Effector memory CD4-positive, alpha-beta T cell (primary cell): ENCODE data around the gene ADARB2.
"Not testable (repeated sequence)": the region's sequence is repeated elsewhere in the genome, so short reads cannot be mapped to it uniquely, and the experiment has no call there.

Experiments
- DNase-seq, 3 donors: peaks; one replicate each; pipeline ENCODE4 v3.0.0-alpha.2; 2020
- H3K27ac ChIP-seq: 2 replicates; pipeline ENCODE4 v1.7.0; 2013; ENCODE audit warnings: mild to moderate bottlenecking, low read length, moderate library complexity; ENCODE audit not compliant: insufficient read depth, poor library complexity, severe bottlenecking
- H3K27me3 ChIP-seq: replicated peaks from 2 replicates; pipeline ENCODE4 v1.7.0; 2013; ENCODE audit warnings: mild to moderate bottlenecking, low read length; ENCODE audit not compliant: insufficient read depth, control insufficient read depth, poor library complexity, severe bottlenecking
- H3K36me3 ChIP-seq: 2 replicates; pipeline ENCODE4 v1.7.0; 2013; ENCODE audit warnings: mild to moderate bottlenecking, low read length, moderate library complexity; ENCODE audit not compliant: control insufficient read depth, insufficient read depth
- H3K4me1 ChIP-seq: 2 replicates; pipeline ENCODE4 v1.7.0; 2013; ENCODE audit warnings: low read length, mild to moderate bottlenecking; ENCODE audit not compliant: control insufficient read depth, insufficient read depth, poor library complexity, severe bottlenecking
- H3K4me3 ChIP-seq: 2 replicates; pipeline ENCODE4 v1.7.0; 2013; ENCODE audit warnings: low read length, low read depth, mild to moderate bottlenecking; ENCODE audit not compliant: insufficient read depth, poor library complexity, severe bottlenecking
- H3K9me3 ChIP-seq: 2 replicates; pipeline ENCODE4 v1.7.0; 2013; ENCODE audit warnings: mild to moderate bottlenecking, low read length, moderate library complexity; ENCODE audit not compliant: control insufficient read depth

ADARB2 gene

GRCh38 chr10:1253523-1254353 lies 483.6 kb downstream of the ADARB2 start:
- H3K4me3 ChIP-seq, result no peak overlapping the region
- H3K27me3 ChIP-seq, result peaks cover 4% of the 10 kb centered on the region
- DNase-seq, result no peak
- no peak overlapping the region for H3K27ac ChIP-seq
- H3K4me1 ChIP-seq, result peaks cover 4% of the 10 kb centered on the region
- no peaks in the 10 kb centered on the region for H3K36me3 ChIP-seq
- H3K9me3 ChIP-seq, result no peaks in the 10 kb centered on the region

- Histone ChIP-seq H3K27me3 (no peaks in the 10 kb centered on the region), H3K36me3 (no peaks in the 10 kb centered on the region), H3K9me3 (no peaks in the 10 kb centered on the region), H3K27ac (no peak overlapping the region), H3K4me1 (peaks cover 4% of the 10 kb centered on the region), H3K4me3 (no peak overlapping the region)
- DNase-seq, result no peak
Observed at GRCh38 chr10:1251769-1252168, 485.6 kb downstream of the ADARB2 start.

GRCh38 chr10:1249142-1249920 lies 488.0 kb downstream of the ADARB2 start:
- Histone ChIP-seq H3K4me3 (no peak overlapping the region), H3K9me3 (no peaks in the 10 kb centered on the region), H3K27ac (no peak overlapping the region), H3K4me1 (no peaks in the 10 kb centered on the region), H3K36me3 (no peaks in the 10 kb centered on the region), H3K27me3 (no peaks in the 10 kb centered on the region)
- no peak for DNase-seq

GRCh38 chr10:1248262-1248630 lies 489.1 kb downstream of the ADARB2 start:
- H3K9me3 ChIP-seq, DNase-seq, H3K27ac ChIP-seq, H3K36me3 ChIP-seq, H3K4me3 ChIP-seq, H3K27me3 ChIP-seq, H3K4me1 ChIP-seq: not testable (repeated sequence)

GRCh38 chr10:1247598-1248261 lies 489.6 kb downstream of the ADARB2 start:
- no peaks in the 10 kb centered on the region for H3K27me3 ChIP-seq
- no peaks in the 10 kb centered on the region for H3K36me3 ChIP-seq
- H3K4me1 ChIP-seq, result no peaks in the 10 kb centered on the region
- no peaks in the 10 kb centered on the region for H3K9me3 ChIP-seq
- H3K27ac ChIP-seq, result no peak overlapping the region
- DNase-seq, result no peak
- H3K4me3 ChIP-seq, result no peak overlapping the region

- Histone ChIP-seq H3K36me3 (no peaks in the 10 kb centered on the region), H3K27me3 (peaks cover 7% of the 10 kb centered on the region), H3K27ac (no peak overlapping the region), H3K4me1 (peaks cover 5% of the 10 kb centered on the region), H3K9me3 (no peaks in the 10 kb centered on the region), H3K4me3 (no peak overlapping the region)
- DNase-seq, result no peak
Observed at GRCh38 chr10:1244493-1244892, 492.8 kb downstream of the ADARB2 start.

GRCh38 chr10:1243486-1244234 lies 493.7 kb downstream of the ADARB2 start:
- H3K27me3 ChIP-seq, result peaks cover 7% of the 10 kb centered on the region
- no peak overlapping the region for H3K27ac ChIP-seq
- no peak overlapping the region for H3K4me3 ChIP-seq
- H3K9me3 ChIP-seq, result no peaks in the 10 kb centered on the region
- no peak for DNase-seq
- H3K36me3 ChIP-seq, result no peaks in the 10 kb centered on the region
- peaks cover 5% of the 10 kb centered on the region for H3K4me1 ChIP-seq

GRCh38 chr10:1242975-1243374 lies 494.4 kb downstream of the ADARB2 start:
- H3K9me3 ChIP-seq, result no peaks in the 10 kb centered on the region
- no peaks in the 10 kb centered on the region for H3K36me3 ChIP-seq
- peaks cover 5% of the 10 kb centered on the region for H3K4me1 ChIP-seq
- no peak for DNase-seq
- peaks cover 7% of the 10 kb centered on the region for H3K27me3 ChIP-seq
- no peak overlapping the region for H3K27ac ChIP-seq
- H3K4me3 ChIP-seq, result no peak overlapping the region

- H3K9me3 ChIP-seq, result no peaks in the 10 kb centered on the region
- H3K27me3 ChIP-seq, result peaks cover 7% of the 10 kb centered on the region
- no peak for DNase-seq
- peaks cover 5% of the 10 kb centered on the region for H3K4me1 ChIP-seq
- no peak overlapping the region for H3K27ac ChIP-seq
- no peak overlapping the region for H3K4me3 ChIP-seq
- H3K36me3 ChIP-seq, result no peaks in the 10 kb centered on the region
Observed at GRCh38 chr10:1241973-1242935, 495.1 kb downstream of the ADARB2 start.
